Stimulated activated CD4-positive, alpha-beta T cell treated with anti-CD3 and anti-CD28 coated beads, Interleukin-1b, Interleukin-23, amount 100 ng/mL, for 4 hours (primary cell): ENCODE results near the gene TRMT11.
"Not testable (repeated sequence)": the region's sequence is repeated elsewhere in the genome, so short reads cannot be mapped to it uniquely, and the experiment has no call there.

Experiments
- DNase-seq, 2 donors: peaks; one replicate each; pipeline ENCODE4 v3.0.0-alpha.2; 2020; ENCODE audit warnings: low read depth in 2 of 2

The TRMT11 gene

DNA sequence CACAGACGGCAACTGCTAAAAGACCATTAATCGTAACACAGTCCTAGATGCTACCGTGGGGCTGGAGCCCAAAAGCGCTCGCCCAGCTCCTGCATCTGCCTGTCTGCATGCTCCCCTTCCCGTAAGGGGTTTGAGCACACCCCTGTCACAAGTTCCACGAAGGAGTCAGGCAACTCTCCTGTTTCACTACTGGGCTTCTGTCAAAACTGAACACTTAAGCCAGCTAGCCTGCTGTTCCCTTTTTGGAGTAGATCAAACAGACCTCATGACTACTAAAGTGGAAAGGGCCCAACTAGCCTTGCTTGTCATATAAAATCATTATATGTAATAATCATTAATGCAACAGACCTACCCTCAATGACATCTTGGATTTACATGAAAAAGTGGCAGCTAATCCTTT, 61.3 kb downstream of the TRMT11 start:
- DNase-seq = no peak

DNA sequence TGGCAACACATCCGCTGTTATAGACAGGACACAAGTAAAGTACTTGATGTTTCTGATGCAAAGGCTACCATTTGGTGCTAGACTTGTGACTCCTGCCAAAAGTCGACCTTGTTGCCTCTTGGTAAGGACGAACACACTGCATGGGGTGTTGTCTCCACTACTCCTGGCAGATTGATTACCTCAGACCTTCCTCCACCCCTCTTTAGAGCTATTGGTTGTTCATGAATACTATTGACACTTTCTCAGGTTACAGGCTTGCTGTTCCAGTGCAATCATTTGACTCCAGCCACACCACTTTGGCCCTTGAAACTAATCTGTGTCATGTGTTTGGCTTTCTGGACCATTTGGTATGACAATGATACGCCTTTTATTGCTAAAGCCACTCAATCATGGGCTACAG, 62.3 kb downstream of the TRMT11 start:
- DNase-seq = no peak

DNA sequence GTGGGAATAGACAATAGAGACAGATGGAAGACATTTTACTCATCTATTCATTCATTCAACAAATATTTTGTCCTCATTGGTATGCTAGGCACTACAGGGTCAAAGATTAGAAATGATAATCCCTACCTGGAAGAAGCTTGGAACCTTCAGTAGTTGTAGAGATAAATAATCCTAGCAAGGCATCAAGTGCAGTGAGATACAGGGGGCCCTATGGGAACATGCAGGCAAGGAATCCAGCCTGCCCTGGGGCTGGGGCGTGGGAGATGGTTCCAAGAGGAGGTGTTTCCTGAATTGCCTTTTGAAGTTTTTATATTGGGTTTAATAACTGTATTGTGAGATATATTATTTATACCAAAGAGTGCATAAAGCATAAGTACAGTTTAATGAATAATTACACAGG, 64.5 kb downstream of the TRMT11 start:
- no peak for DNase-seq

DNA sequence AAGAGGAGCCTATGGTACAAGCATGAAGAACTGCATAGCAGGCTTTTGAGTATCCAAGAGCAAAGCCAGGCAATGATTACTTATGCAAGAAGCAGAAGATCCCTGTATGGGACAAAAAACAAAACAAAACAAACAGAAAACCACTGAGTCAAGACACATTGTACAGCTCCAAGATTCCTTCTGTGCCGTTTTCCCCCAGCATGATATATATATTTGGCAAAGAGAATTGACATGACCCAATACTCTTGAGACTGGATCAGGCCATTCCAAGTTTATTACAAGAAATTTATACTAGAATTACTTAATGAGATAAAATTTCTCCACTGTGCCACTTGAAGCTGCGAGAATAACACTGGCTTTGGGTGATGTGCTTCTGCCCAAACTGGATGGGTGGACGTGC, 65.5 kb downstream of the TRMT11 start:
- no peak for DNase-seq

DNA sequence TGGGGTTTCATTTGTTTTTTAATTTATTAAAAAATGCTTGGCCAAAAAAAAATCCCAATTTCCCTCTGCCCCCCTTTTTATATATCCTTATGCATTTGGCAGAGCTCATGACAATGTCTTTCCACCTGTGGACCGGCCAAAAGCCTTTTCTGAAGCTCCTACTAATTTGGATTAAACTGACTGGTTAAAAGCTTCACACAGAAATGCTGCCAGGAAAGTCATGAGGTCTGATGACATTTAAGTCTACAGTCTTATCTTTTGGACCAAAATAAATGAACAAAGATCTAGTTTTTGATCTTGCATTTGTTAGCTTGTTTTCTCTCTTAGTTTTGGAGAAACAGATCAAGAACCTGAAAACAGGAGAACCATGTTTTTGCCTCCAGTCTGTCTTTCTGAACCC, 66.1 kb downstream of the TRMT11 start:
- no peak for DNase-seq

DNA sequence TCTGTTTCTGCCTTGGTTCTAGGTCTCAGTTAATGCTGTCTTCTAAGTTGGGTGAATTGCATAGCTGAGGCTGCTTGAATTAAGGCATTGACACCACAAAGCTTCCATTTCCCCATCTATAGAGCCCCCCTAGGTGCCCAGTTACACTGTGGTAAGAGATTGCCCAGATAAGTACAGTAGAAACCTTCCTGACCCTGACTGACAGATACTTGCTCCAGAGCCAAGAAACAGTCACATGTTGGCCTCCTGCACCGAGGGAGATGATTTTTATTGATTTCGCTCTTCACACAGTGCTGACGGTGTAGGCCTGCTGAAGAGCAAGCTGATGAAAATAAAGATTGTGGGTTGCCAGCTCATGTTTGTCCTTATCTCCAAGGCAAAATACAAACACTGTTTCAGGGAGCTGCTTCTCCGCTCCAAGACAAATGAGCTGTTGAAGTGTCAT, 67.9 kb downstream of the TRMT11 start:
- no peak for DNase-seq

DNA sequence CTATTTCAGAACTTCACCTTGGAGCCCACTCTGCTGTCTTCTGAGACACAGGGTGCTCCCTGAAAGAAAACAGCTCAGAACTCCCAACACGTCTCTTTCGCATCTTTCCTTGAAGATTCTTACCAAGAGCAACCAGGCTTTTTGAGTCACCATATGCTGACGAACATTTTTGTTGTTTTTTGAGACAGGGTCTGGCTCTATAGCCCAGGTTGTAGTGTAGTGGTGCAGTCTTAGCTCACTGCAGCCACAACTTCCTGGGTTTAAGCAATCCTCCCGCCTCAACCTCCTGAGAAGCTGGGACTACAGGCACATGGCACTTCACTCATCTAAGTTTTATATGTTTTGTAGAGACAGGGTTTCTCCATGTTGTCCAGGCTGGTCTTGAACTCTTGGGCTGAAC, 68.5 kb downstream of the TRMT11 start:
- DNase-seq = no peak

DNA sequence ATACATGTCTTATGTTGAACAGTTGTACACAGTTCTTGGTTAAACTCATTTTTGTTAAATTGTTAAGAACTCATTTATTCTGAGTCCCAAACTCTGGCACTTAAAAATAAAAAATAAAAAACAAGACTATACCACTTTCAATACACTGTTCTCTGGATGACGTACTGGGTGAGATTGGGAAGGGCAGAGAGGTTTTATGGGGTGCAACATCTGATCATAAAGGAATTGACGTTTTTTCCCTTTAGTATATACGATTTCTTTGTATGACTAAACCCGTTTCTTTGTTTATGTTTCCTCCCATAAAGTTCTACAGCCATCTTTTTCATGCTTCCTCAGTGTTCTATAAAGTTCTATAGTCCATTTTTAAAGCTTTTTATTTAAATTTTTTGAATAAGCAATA, 69.1 kb downstream of the TRMT11 start:
- no peak for DNase-seq

DNA sequence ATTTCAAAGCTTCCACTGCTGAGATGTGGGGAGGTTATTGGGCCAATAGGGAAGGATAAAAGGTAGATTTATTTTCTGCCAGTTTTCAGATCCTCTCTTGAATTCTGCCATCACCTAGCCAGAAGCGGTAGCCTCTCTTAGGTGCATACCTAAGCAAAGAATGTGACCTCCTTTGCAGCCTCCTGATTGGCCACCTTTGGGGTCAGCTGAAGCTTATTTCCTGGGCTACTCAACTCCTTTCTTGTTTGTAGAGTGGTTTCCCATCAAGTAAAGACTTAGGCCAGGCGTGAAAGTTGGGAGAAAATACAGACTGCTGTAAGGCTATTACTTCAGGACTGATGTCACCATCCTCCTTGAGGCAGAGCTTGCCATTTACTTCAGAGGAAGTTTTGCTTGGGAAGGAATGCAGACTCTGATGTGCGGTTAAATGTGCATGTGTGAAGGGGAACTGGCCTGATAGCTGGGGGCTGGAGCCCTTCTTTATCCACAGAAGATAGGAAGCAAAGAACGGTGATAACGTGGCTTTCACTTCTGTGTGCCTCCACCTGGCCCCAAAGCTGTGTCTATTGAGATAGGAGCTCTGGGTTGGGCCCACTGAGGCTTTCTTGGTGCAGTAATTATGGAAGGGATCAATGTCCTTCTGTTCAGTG, 70.1 kb downstream of the TRMT11 start:
- DNase-seq = no peak

DNA sequence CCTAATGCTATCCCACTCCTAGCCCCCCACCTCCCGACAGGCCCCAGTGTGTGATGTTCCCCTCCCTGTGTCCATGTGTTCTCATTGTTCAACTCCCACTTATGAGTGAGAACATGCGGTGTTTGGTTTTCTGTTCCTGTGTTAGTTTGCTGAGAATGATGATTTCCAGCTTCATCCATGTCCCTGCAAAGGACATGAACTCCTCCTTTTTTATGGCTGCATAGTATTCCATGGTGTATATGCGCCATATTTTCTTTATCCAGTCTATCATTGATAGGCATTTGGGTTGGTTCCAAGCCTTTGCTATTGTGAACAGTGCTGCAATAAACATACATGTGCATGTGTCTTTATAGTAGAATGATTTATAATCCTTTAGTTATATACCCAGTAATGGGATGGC, 71.7 kb downstream of the TRMT11 start:
- not testable (repeated sequence) for DNase-seq

DNA sequence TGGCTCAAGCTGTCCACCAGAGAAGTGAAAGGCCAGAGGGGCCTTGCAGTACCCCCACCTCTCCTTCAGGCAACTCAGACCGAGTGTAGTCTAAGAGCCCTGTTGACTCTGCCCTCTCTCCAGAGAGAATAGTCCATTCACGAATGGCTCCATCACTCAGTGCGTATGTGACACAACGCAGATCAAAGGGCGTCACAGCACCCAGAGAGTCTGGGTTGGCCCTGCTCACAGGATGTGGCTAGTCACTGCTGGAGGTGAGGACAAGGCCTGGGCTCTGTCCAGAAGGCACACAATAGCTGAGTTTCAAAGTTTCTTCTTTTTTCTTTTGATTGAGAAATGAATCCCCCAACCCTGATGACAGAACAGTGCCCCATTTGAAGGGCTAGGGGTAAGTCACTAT, 74.1 kb downstream of the TRMT11 start:
- no peak for DNase-seq

DNA sequence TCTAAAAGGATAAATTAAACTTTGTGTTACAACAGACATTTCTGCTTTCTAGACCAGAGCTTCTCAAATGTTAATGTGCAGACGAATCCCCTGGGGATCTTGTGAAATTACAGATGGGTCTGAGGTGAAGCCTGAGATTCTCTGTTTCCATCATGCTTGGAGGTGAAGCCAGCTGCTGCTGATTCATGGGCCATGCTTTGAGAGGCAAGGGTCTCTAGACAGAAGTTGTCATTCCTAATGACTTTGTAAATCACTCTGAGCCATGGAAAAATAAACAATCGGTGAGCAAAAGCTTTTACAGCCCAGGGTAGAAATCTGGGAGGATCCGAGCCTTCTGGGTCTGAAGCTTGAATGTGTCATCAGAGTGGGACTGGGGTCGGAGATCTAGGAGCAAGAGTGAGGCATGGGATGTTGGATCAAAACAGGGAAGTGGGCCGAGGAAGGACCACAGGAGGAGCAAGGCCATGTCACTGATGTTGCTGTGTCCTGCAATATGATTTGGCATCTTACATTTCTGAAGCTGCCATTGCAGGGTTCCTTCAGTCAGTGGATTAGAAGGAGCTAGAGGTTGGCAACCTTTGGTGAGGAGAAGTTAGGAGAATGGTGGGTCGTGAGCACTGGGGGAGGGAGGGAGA, 77.3 kb downstream of the TRMT11 start:
- DNase-seq = no peak

DNA sequence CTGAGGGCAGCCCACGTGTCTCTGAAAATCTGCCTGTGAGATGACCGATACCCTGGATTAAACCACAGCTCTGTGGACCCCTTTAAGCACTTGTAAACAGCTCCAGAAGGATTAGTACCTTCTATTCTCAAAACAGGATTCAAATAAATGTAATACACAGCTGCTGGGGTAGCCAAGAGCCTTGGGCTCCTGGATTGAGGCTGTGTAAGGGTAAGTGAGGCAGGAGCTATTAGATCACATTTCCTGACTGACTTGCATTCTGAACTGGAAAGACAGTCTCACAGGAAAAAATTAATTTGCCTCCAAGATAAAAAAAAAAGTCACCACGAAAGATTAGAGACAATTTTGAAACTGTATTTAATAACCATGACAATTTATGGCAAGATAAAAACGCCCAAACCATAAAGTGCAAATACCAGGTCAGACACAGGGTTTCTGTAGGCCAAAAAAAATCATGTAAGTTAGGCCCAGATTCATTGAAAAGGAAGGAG, 78.0 kb downstream of the TRMT11 start:
- DNase-seq = no peak

DNA sequence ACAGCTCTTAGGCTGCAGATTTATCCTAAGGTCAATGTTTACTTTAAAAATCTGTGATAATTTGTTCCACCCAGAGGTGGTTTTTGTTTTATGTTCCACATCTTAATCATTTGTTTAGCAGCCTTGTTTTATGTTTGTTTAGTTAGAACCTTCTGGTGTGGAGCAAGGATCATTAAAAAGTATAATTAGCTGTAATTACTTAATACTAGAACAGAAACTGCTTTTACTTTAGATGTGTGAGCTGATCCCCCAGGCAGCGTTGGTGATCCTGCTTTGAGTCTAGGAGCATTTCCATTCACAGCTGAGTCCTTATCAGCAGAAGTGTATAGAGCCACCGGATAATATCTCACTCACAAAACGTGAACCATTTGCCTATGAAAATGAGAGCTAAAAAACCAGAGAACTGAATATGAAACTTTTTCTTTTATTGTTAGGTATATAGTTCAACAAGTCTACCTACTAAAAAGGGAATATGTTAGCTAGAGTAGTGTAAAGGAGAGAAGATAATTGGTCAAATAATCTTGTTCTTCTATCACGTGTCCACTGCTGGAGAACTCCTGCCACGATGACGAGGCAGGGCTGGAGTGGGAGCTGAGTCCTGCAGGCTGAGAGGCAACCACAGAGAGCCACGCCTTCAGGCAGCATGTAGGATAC, 78.5 kb downstream of the TRMT11 start:
- DNase-seq = no peak

DNA sequence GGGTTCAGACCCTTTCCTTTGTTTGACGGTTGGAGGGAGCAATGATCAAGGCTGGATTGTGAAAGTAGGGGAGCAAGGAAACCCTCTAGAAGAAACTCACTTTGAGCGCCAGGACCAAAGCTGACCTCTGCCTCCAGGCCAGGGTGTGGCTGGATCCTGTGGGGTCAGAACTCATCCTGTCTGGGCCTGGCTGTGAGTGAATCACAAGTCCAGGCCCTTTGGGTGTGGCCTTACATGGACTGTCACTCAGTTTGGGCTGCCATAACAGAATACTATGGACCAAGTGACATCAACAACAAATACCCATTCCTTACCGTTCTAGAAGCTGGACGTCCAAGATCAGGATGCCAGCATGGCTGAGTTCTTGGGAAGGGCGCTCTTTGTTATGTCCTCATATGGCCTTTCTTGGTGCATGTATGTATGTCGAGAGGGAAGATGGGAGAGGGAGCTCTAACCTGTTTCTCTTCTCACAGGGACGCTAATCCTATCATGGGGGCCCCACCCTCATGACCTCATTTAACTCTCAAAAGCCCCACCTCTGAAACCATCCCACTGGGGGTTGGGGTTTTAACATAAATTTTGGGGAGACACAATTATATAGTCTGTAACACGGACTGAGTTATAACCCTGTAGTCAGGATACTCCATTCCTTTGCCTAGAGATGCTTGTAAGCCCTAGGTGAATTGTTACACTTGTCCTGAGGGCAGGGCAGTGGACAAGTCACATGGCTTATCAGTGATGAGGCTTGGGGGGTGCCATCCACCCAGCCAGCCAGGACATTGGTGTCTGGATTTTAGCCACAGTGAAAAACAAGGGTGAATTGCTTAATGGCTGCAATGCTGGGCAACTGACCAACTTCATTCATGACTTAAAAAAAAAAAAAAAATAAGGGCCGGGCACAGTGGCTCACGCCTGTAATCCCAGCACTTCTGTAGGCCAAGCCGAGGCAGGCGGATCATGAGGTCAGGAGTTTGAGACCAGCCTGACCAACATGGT, 80.0 kb downstream of the TRMT11 start:
- no peak for DNase-seq

DNA sequence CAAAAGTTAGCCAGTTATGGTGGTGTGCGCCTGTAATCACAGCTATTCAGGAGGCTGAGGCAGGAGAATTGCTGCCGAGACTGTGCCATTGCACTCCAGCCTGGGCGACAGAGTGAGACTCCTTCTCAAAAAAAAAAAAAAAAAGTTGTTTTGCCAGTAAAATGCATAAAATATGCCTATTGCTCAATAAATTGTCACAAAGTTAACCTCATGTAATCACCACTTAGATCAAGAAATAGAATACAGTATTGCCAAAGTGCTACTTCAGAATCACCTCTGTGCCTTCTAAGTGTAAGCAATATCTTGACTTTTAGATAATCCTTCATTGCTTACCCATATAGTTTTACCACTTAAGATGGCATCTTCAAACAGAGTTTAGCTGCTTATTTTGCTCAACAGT, 80.7 kb downstream of the TRMT11 start:
- no peak for DNase-seq

DNA sequence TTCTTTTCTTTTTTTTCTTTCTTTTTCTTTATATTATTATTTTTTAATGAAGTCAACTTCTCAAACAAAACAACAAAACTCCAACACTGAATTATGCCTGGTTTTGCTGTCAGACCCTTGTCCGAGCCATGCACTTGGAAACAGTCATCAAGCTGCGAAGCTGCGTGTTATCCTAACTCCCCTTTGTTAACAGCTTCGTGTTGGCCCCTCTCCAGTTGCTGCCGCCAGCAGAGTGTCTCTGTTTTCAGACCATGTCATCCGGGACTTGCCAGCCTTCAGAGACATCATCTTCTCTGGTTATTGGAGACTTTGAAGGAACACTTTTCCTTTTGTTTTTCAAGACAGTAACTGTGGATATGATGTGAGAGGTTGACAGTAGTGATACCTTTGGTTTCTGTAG, 83.1 kb downstream of the TRMT11 start:
- DNase-seq = no peak

DNA sequence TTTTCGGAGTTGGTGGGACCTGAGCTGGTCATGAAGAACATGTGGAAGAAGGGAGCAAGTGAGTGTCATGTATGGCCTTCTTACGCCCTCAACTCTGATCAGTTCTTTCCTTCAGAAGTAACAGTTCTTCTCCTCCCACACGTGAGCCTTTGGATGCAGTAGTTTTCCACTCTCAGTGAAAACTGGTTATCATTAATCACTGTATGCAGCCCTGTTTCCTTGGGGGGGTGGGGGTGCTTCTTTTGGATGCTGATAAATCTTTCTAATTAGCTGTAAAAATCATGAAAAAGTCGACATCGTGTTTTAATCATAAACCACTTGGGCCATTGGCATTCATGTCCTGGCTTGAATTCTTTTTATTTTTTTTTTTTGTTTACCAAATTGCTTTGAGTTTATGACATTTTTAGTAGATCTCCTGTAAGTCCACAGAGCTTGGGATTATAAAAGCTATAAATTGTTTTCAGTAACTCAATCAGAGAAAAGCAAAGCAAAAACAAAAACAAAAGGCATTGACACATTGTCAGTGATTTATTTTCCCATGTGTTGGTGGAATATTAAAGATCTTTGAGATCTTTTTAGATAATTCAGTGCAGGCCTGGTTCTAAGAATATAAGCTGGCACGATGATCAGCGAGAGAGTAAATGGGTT, 84.8 kb downstream of the TRMT11 start:
- DNase-seq = no peak

DNA sequence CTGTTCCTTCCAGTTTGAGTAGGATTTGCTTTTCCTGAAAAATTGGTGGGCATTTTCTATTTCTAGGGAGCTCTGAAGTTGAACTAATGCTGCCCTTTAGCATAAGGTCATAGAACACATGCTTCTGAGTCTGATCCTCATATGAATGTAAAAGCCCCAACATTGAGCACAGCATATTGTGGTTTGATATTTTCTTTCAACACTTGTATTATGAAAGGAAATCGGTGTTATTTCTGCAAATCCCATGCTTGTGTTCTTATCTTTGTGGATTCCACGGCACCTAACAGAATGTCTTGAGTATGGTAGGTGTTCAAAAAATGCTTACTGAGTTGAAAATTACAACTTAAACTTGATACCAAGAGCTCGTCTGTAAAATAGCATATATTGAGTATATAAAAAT, 85.8 kb downstream of the TRMT11 start:
- no peak for DNase-seq

DNA sequence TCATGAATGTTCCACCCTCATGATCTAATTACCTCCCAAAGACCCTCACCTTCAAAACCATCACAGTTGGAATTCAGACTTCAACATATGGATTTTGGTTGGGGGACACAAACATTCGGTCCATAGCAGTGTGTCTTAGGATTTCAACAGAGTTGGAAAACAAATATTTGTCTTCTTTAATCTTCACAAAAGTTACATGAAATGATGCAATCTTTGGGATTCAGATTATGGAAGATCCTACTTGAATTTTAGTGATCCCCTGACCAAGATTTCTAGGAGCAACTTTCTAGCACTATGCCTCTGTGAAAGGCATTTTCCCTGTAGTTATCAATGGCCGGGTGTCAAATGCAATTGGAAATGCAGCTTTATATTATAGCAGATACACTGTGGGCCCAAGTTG, 86.5 kb downstream of the TRMT11 start:
- no peak for DNase-seq

DNA sequence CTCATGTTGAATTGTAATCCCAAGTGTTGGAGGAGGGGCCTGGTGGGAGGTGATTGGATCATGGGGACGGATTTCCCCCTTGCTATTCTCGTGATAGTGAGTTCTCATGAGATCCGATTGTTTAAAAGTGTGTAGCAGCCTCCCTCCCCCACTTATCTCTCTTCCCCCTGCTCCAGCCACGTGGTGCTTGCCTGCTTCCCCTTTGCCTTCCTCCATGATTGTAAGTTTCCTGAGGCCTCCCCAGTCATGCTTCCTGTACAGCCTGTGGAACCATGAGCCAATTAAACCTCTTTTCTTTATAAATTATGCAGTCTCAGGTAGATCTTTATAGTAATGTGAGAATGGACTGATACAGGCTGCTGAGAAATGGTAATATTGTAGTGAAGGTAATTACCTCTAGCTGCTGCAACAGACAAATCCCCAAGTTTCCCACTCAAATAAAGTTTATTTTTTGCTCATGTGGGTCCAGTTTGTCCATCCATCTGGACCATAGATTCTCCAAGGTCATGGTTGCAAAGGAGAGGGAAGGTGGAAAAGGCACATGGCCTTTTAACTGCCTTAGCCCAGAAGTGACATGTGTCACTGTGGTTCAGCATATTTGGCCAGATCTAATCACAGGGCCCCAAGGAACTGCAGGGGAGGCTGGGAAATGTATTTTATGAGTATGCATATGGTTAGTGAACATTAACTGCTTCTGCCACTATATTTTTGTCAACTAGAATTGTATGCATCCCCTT, 89.2 kb downstream of the TRMT11 start:
- DNase-seq = no peak
